Liver (tissue), 9 donors: Measurements from ENCODE around the gene TMEM87A. TPM values are rescaled to one million over a fixed set of nuclear protein-coding genes. Genes with fewer than 3 reads are reported as not detected.

Source experiments
- DNase-seq: peaks from one replicate; pipeline ENCODE4 v3.0.0-alpha.2; 2017; ENCODE audit warnings: low spot score
- H3K27ac ChIP-seq, 2 donors: one replicate each; pipeline ENCODE4 v1.7.0; 2013; ENCODE audit warnings: inconsistent platforms in 2 of 2, low read length in 2 of 2, control low read depth in 1 of 2, low read depth in 1 of 2, mild to moderate bottlenecking in 1 of 2
- H3K27me3 ChIP-seq, 4 donors: one replicate each; pipeline versions ENCODE4 v1.6.1 to v1.7.0; 2013; ENCODE audit warnings: low read length in 3 of 4, inconsistent platforms in 1 of 4, mild to moderate bottlenecking in 1 of 4, moderate library complexity in 1 of 4; ENCODE audit not compliant: control insufficient read depth in 4 of 4, insufficient read depth in 4 of 4
- H3K36me3 ChIP-seq, 4 donors: one replicate each; pipeline versions ENCODE4 v1.6.1 to v1.7.0; 2013; ENCODE audit warnings: low read length in 3 of 4, mild to moderate bottlenecking in 3 of 4, low read depth in 1 of 4, moderate library complexity in 1 of 4; ENCODE audit not compliant: control insufficient read depth in 4 of 4, insufficient read depth in 3 of 4
- H3K4me1 ChIP-seq, 4 donors: one replicate each; pipeline versions ENCODE4 v1.6.1 to v1.7.0; 2013; ENCODE audit warnings: low read length in 3 of 4, mild to moderate bottlenecking in 3 of 4, moderate library complexity in 1 of 4; ENCODE audit not compliant: control insufficient read depth in 4 of 4, insufficient read depth in 4 of 4
- H3K4me3 ChIP-seq, 3 donors: one replicate each; pipeline versions ENCODE4 v1.6.1 to v1.7.0; 2013; ENCODE audit warnings: low read length in 3 of 3, control low read depth in 1 of 3, low read depth in 1 of 3, mild to moderate bottlenecking in 1 of 3
- H3K9ac ChIP-seq, 2 donors: one replicate each; pipeline ENCODE4 v1.7.0; 2013; ENCODE audit warnings: low read length in 2 of 2, mild to moderate bottlenecking in 2 of 2, moderate library complexity in 2 of 2, control low read depth in 1 of 2, low read depth in 1 of 2
- H3K9me3 ChIP-seq, 4 donors: one replicate each; pipeline versions ENCODE4 v1.6.1 to v1.7.0; 2013; ENCODE audit warnings: low read length in 3 of 4; ENCODE audit not compliant: control insufficient read depth in 4 of 4
- CTCF ChIP-seq: fragments of 150-350 bp; IDR thresholded peaks from 2 replicates; pipeline ENCODE4 v1.5.1; 2017; ENCODE audit warnings: improper control_type of control experiment, low read depth, low read length; ENCODE audit not compliant: missing input control
- EGR1 ChIP-seq, 2 donors: IDR thresholded peaks; 2 replicates each; pipeline ENCODE4 v1.6.1; 2016 to 2018; ENCODE audit warnings: antibody characterized with exemption in 2 of 2, low read depth in 2 of 2
- FOXA1 ChIP-seq: IDR thresholded peaks from 2 replicates; pipeline ENCODE4 v1.6.1; 2016; ENCODE audit warnings: antibody characterized with exemption
- FOXA2 ChIP-seq: IDR thresholded peaks from 2 replicates; pipeline ENCODE4 v1.6.1; 2016; ENCODE audit warnings: antibody characterized with exemption
- GABPA ChIP-seq, 2 donors: IDR thresholded peaks in 1 of 2; conservative IDR thresholded peaks in 1 of 2; 2 replicates each; pipeline ENCODE4 v1.6.1; 2016; ENCODE audit warnings: antibody characterized with exemption in 2 of 2, mild to moderate bottlenecking in 1 of 2, moderate library complexity in 1 of 2
- HNF4A ChIP-seq, 2 donors: conservative IDR thresholded peaks; 2 replicates each; pipeline ENCODE4 v1.6.1; 2016; ENCODE audit warnings: antibody characterized with exemption in 2 of 2, mild to moderate bottlenecking in 2 of 2
- JUND ChIP-seq, 2 donors: IDR thresholded peaks; 2 replicates each; pipeline ENCODE4 v1.6.1; 2016; ENCODE audit warnings: antibody characterized with exemption in 2 of 2
- NR2F2 ChIP-seq: IDR thresholded peaks from 2 replicates; pipeline ENCODE4 v1.6.1; 2016; ENCODE audit warnings: antibody characterized with exemption
- RAD21 ChIP-seq, 2 donors: IDR thresholded peaks; 2 replicates each; pipeline ENCODE4 v1.6.1; 2016; ENCODE audit warnings: antibody characterized with exemption in 2 of 2, mild to moderate bottlenecking in 2 of 2
- REST ChIP-seq: IDR thresholded peaks from 2 replicates; pipeline ENCODE4 v1.6.1; 2016; ENCODE audit warnings: antibody characterized with exemption, mild to moderate bottlenecking
- RXRA ChIP-seq, 2 donors: IDR thresholded peaks; 2 replicates each; pipeline ENCODE4 v1.6.1; 2017 to 2018; ENCODE audit warnings: antibody characterized with exemption in 2 of 2, mild to moderate bottlenecking in 1 of 2
- SP1 ChIP-seq: IDR thresholded peaks from 2 replicates; pipeline ENCODE4 v1.6.1; 2018; ENCODE audit warnings: antibody characterized with exemption, mild to moderate bottlenecking
- TAF1 ChIP-seq: conservative IDR thresholded peaks from 2 replicates; pipeline ENCODE4 v1.6.1; 2016; ENCODE audit warnings: antibody characterized with exemption, mild to moderate bottlenecking
- YY1 ChIP-seq: IDR thresholded peaks from 2 replicates; pipeline ENCODE4 v1.6.1; 2016; ENCODE audit warnings: antibody characterized with exemption, mild to moderate bottlenecking
- WGBS: extraction: QIAGEN DNeasy Blood & Tissue Kit; methylation state at CpG from one replicate; pipeline ENCODE4 v1.1.7; 2013; 5-methylcytosine and 5-hydroxymethylcytosine counted together
- polyA plus RNA-seq, 2 donors: library from polyadenylated mRNA; stranded (reverse) in 1 of 2; unstranded in 1 of 2; fragments of 200-250 nt in 1 of 2; fragments of >200 nt in 1 of 2; fragmentation: Nextera tagmentation in 1 of 2; extraction: Ambion mirVana in 1 of 2; gene quantifications; one replicate each; pipeline versions ENCODE4 v1.2.1 to v1.2.3, GENCODE V29; 2013 to 2015
- total RNA-seq, 2 donors: library from RNA; depleted of rRNA; stranded (reverse); fragments of >200 nt; gene quantifications; one replicate each; pipeline ENCODE4 v1.2.3, GENCODE V29; 2014
- TF ChIP-seq, protein P1 (sequence below): IDR thresholded peaks from 2 replicates; pipeline ENCODE4 v1.6.1; 2016; ENCODE audit warnings: antibody characterized with exemption
- TF ChIP-seq, protein P2 (sequence below): IDR thresholded peaks from 2 replicates; pipeline ENCODE4 v1.6.1; 2016; ENCODE audit warnings: antibody characterized with exemption
- TF ChIP-seq, protein P3 (sequence below): IDR thresholded peaks from 2 replicates; pipeline ENCODE4 v1.6.1; 2016; ENCODE audit warnings: antibody characterized with exemption
- donor health status: healthy.
- donor health status: healthy.
- donor health status: healthy.
- donor health status: healthy.
- donor health status: healthy.

Gene TMEM87A
- total and polyA plus RNA-seq, 4 donors = 9.2 to 27.3 (median 21.8) TPM

- DNase-seq = no peak
- TF ChIP-seq FOXA2 (no peak), RXRA (IDR thresholded peaks at IDR 0.05) (no peak), HNF4A (conservative IDR thresholded peaks at IDR 0.05) (no peak), FOXA1 (no peak), SP1 (no peak), RAD21 (IDR thresholded peaks at IDR 0.05) (no peak), GABPA (IDR thresholded peaks at IDR 0.05 in 1 of 2, conservative IDR thresholded peaks at IDR 0.05 in 1 of 2) (no peak), NR2F2 (no peak), JUND (IDR thresholded peaks at IDR 0.05) (no peak), CTCF (no peak), TAF1 (no peak)
- TF ChIP-seq, protein P1, sequence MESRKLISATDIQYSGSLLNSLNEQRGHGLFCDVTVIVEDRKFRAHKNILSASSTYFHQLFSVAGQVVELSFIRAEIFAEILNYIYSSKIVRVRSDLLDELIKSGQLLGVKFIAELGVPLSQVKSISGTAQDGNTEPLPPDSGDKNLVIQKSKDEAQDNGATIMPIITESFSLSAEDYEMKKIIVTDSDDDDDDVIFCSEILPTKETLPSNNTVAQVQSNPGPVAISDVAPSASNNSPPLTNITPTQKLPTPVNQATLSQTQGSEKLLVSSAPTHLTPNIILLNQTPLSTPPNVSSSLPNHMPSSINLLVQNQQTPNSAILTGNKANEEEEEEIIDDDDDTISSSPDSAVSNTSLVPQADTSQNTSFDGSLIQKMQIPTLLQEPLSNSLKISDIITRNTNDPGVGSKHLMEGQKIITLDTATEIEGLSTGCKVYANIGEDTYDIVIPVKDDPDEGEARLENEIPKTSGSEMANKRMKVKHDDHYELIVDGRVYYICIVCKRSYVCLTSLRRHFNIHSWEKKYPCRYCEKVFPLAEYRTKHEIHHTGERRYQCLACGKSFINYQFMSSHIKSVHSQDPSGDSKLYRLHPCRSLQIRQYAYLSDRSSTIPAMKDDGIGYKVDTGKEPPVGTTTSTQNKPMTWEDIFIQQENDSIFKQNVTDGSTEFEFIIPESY = no peak
- TF ChIP-seq, protein P2, sequence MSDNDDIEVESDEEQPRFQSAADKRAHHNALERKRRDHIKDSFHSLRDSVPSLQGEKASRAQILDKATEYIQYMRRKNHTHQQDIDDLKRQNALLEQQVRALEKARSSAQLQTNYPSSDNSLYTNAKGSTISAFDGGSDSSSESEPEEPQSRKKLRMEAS = no peak
- TF ChIP-seq, protein P3, sequence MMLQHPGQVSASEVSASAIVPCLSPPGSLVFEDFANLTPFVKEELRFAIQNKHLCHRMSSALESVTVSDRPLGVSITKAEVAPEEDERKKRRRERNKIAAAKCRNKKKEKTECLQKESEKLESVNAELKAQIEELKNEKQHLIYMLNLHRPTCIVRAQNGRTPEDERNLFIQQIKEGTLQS = no peak
- Histone ChIP-seq H3K36me3 (peaks cover 23 to 62% (median 57%) of the 10 kb centered on the region in 4 donors), H3K27me3 (no peaks in the 10 kb centered on the region), H3K9me3 (no peaks in the 10 kb centered on the region), H3K9ac (no peak overlapping the region), H3K4me1 (no peaks in the 10 kb centered on the region), H3K27ac (no peak overlapping the region), H3K4me3 (no peak overlapping the region)
- WGBS = 60% methylated on average over 1 of the region's 1 CpG
Measured at GRCh38 chr15:42171122-42171521, 102.1 kb downstream of the TMEM87A start.

DNA sequence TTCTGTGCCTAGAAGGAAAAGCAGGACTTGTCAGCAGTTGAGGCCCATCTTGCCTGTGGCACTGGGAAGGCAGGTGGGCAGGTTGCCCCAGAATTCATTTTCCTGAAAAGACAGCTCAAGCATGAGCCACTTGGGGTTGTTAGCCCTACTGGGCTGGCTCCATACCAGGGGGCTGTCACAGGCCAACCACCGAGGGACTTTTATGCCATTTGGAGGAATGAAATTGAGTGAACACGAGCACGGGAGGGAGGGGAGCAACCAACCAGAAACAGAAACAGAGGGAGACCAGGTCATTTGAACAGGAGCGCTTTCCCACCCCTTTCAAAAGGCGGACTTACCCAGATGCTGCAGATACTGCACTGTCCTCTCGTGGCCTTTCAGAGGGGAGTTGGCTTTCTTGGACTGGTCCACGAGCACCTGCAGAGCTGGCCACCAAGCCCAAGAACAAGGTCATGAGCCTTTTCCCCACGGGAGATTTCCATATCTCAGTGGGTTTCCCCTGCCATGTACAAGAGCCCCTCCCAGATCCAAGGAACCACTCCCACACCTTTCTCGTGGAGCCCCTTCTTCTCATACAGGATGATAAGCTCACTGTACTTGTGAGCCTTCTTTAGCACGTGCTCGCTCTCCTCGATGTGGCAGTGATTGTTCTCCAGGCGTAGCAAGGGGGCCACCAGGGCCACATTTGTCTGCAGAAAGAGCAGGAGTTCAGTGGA is 106.8 kb downstream of the TMEM87A start:
- Histone ChIP-seq H3K4me1 (no peaks in the 10 kb centered on the region), H3K27ac (no peak overlapping the region), H3K4me3 (no peak overlapping the region), H3K36me3 (peaks cover 20 to 78% (median 75%) of the 10 kb centered on the region in 4 donors), H3K27me3 (no peaks in the 10 kb centered on the region), H3K9ac (no peak overlapping the region), H3K9me3 (no peaks in the 10 kb centered on the region)
- DNase-seq = no peak
- TF ChIP-seq JUND (IDR thresholded peaks at IDR 0.05) = no peak
- TF ChIP-seq TAF1 = no peak
- TF ChIP-seq FOXA2 = no peak
- TF ChIP-seq NR2F2 = no peak
- WGBS = 97% methylated on average over 13 of the region's 13 CpGs

GRCh38 chr15:42165106-42165505 is 108.1 kb downstream of the TMEM87A start:
- no peak overlapping the region for H3K27ac ChIP-seq
- no peaks in the 10 kb centered on the region for H3K27me3 ChIP-seq
- no peak overlapping the region for H3K9ac ChIP-seq
- peaks cover 20 to 86% (median 83%) of the 10 kb centered on the region in 4 donors for H3K36me3 ChIP-seq
- no peaks in the 10 kb centered on the region for H3K9me3 ChIP-seq
- DNase-seq = no peak
- no peaks in the 10 kb centered on the region for H3K4me1 ChIP-seq
- TF ChIP-seq RAD21 (IDR thresholded peaks at IDR 0.05) (no peak), NR2F2 (no peak), JUND (IDR thresholded peaks at IDR 0.05) (no peak), REST (no peak), YY1 (no peak), EGR1 (IDR thresholded peaks at IDR 0.05; ENCODE audit: low read depth in 2 of 2) (no peak)
- 94% methylated on average over 6 of the region's 6 CpGs for WGBS
- no peak overlapping the region for H3K4me3 ChIP-seq
